ENCODE results near the gene SAE1.

SAE1 gene

DNA sequence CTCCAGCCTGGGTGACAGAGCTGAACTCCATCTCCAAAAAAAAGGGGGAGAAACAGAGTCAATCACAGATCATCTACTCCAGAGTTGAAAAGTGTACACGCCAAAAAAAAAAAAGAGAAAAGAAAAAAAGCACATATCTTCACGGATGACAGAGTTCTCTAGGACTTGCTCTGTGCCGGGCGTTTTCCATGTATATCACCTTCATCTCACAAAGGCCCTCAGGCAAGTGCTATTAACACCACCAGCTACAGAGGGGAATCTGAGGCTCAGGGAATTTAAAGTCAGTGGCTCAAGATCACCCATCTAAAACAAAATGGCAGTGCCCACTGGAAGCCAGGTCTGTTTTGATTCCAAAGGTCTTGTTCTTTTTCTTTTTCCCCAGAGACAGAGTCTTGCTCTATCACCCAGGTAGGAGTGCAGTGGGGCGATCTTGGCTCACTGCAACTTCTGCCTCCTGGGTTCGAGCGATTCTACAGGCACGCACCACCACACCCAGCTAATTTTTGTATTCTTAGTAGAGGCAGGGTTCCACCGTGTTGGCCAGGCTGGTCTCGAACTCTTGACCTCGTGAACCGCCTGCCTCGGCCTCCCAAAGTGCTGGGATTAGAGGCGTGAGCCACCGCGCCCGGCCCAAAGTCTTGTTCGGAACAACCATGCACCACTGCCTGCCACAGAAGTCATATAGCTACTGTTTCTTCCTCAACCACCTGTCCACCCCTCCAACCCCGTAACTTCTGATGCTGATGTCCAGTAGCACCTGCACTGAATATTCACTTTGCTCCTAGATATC is 42.2 kb downstream of the SAE1 start:
- DNase-seq, result no peak

DNA sequence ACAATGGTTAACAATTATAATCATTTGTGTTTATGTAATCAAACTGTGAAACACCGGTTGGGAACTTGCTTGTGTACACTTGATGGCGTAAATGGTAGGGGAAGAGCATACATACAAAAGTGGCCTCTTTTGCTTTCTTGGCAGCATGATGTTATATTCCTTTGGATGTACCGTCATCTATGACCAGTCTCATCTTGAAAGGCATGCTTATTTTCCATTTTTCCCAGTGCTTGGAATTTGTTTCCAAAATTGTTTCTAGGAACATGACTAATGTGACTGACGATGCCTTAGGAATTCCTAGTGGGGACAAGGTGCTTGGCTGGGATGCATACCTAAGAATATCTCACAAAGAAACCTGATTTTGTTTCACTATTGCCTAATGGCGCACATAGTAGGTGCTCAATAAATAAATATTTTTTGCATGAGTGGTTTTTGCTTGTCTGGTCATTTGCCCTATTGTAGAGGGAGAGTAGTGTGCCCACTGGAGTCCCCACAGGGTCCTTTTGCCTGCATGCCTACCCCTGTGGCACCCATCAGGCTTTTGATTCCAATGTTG is 45.5 kb downstream of the SAE1 start:
- DNase-seq, result no peak

DNA sequence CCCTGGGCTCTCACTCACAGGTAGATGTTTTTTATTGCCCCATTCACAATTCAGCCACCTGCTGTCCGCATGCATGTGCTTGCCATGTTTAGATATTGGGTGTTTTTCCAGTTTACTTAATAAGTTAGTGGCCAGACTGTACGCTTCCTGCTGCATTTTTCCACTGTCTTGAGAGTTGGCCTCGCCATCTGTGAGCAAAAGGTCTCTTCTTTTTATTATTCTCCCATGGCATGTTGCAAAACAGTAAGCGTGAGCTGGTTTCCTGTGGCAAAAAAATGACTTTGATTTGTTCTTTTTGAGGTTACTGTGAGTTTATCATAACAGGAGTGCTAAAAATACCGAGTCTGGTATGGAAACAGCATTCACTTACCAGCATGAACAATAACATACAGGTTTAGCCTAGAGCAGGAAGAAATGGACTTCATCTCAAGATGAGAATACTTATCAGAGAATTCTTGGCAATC is 46.0 kb downstream of the SAE1 start:
- no peak for DNase-seq

DNA sequence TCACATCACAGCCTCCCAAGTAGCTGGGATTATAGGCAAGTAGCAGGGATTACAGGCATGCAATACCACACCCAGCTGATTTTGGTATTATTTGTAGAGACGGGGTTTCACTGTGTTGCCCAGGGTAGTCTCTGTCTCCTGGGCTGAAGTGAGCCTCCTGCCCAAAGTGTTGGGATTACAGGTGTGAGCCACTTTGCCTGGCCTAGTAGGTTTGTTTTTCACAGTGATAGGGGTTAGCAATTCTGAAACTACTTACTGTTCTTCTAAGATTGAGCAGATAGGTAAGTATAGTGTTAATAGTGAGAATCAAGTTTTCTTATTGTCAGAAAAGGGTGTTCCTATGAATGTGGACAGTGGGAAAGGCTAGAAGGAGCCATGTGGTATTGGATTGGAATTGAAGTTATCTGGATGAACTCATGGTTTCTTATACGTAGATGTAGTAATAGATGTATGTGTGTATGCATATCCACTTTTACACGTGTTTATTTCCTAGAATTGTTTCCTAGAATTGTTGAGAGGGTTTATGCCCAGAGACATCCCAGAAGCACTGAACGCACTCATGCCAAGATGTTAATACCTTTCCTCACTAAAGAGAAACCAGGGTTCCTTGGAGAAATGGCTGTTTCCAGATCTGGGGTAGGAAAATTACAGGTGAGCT is 49.1 kb downstream of the SAE1 start:
- no peak for DNase-seq

DNA sequence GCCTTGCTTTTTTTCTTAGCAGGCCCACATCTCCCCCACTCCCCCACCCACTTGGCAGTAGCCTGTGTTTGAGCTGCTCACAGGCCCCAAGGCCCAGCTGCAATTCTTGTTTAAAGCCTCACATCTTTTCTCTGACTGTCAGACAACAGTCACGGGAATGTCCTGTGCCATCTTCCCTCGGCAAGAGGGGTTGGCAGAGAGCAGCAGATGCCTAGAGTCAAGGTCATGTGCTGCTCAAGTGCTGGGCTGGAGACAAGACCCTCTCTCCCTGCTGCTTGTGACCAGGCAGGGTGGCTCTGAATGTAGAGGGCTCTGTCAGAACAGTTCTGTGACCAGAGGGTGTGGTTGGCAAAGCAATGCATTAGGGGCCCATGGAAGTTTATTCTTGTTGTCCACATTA is 53.0 kb downstream of the SAE1 start:
- no peak for DNase-seq

DNA sequence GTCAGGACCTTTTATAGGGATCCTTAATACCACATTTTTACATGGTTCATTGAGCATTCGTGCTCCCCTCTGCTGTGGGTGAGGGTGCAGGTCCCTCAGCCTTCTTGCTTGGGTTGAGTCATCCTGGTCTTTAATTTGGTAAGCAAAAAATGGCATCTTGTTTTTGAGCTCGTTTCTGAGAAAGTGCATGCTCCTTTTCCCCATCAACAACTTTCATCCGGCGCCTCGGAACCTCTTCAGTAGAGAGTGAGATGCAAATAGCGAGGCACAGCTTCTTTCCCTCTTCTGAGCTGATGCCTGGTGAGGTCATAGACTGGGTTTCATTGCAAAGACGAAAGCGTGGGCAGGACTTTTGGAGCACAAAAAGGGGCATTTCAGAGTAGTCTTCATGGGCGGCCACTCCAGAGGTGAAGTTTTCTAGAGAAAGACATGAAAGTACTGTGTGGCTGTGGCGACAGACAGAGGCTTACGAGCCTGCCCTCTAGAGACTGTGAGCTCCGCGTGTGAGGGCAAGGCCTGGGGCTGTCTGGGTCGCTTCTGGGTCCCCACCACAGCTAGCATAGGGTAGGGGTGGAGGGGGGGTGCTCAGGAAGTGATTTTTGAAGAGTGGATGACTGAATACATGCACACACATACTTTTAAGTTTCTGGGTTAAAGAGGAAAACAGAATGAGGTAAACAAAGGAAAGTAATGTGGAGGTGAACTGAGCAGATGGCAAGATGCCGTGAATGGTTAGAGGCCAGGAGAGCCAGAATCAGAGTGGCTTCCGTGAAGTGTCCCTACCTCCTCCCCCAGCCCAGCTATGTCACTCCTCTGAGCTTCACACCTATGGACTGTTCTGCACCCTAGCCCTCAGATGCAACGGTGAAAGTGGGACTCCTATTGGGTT is 56.1 kb downstream of the SAE1 start:
- no peak for DNase-seq

DNA sequence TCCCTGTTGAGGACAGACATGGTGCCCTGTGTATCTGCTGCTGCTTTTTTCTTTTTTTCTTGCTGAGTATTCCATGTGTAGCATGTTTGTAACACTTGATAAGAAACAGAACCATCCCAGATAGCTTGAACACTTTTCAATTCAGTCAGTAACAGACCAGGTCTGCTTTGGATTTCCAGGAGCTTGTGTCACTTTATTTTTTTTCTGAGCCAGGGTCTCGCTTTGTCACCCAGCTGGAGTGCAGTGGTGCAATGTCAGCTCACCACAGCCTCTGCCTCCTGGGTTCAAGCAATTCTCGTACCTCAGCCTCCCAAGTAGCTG is 56.7 kb downstream of the SAE1 start:
- no peak for DNase-seq

DNA sequence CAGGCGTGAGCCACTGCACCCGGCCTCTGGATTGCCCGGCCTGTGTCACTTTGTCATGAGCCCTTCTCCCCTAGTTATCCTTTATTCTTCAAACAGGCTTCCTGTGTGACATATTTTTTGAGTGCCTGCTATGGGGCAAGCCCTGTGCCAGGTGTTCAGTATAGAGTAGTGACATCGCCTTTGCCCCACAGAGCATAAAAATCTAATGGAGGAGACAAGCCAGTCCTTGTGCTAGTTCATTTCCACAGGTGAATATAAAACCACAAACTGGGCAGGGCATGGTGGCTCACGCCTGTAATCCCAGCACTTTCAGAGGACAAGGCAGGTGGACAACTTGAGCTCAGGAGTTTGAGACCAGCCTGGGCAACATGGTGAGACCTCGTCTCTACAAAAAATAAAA is 57.2 kb downstream of the SAE1 start:
- DNase-seq, result no peak

DNA sequence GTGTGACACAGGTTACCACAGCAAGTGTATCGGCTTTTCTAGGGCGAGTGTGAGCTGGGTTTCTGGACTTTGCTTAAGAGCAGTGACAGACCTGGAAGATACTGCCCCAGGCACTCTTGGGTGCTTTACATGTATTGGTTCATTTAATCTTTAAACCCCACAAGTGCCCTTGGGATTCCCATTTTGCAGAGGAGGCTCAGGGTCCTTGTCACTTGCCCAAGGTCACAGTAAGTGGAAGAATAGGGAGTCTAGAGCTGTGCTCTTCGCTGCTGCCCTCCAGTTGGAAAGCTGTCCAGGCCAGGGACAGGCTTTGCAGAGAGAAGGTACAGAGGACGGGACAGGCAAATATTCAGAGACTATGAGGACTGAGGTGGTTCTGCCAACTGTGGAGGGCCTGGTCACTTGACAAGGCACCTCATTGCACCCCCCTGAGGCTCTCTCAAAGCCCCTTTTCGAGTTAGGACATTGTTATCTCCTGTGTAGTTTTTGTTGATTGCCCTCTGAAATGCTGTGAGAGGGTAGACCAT is 57.9 kb downstream of the SAE1 start:
- DNase-seq, result no peak

DNA sequence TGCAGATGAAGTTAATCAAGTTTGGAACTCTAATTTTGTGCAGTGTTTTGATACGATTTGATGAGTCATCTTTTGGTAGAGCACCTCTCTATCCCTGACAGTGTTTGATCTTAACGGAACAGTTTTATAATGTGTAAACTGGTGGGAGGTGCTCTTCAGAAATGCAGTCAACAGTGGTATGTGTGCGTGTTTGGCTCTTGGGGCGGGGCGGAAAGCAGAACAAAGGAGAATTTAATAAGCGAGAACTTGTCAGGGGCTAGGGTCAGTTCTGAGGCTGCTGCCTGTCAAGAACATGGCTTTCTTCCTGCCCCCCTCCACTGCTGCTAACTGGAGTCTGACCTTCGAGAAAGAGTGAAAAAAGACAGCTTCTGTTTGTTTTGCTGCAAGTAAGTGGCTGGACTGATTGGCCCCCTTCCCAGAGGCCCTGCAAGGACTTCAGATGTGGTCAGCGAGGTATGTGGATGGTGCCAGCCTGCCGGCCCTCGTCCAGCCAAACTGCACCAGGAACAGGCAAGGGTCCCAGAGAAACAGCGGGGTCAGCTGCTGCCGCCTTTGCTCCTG is 59.6 kb downstream of the SAE1 start:
- no peak for DNase-seq

DNA sequence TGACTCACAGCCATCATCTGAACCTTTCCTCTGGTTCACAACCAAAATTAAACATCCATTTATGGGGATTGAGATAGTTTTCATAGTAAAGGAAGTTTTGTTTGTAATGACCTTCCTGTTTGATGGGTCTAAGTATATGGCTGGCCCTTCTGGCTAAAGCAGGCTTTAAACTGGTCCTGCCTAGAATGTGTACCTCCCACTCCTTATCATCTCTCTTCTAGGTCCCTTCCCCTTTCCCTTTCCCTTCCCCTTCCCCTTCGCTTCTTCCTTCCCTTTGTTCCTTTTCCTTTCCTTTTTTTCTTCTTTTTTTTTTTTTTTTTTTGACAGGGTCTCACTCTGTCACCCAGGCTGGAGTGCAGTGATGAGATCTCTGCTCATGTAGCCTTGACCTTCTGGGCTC is 64.8 kb downstream of the SAE1 start:
- no peak for DNase-seq

DNA sequence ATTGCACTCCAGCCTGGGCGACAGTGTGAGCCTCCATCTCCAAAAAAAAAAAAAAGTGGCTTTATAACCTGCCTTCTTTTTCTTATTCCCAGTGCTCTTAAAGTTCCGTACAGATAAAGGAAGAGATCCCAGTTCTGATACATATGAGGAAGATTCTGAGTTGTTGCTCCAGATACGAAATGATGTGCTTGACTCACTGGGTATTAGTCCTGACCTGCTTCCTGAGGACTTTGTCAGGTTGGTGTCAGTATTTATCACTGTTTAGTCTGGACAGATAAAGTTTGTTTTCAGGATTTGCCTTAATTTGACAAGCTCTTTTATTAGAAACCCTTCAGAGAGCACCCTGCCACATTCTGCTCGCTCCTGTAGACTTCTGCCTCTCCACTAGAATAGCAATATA is 66.5 kb downstream of the SAE1 start:
- no peak for DNase-seq

DNA sequence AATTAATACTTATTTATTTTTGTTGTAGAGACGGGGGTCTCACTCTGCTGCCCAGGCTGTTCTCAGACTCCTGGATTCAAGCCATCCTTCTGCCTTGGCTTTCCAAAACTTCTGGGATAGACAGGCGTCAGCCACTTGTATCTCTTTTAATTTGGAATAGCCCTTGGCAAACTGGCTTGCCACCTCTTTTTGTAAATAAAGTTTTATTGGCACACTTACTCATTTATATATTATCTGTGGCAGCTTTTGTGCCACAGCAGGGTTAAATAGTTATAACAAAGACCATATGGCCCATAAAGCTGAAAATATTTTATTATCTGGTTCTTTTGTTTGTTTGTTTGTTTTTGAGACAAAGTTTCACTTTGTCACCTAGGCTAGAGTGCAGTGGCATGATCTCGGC is 69.9 kb downstream of the SAE1 start:
- DNase-seq, result no peak

DNA sequence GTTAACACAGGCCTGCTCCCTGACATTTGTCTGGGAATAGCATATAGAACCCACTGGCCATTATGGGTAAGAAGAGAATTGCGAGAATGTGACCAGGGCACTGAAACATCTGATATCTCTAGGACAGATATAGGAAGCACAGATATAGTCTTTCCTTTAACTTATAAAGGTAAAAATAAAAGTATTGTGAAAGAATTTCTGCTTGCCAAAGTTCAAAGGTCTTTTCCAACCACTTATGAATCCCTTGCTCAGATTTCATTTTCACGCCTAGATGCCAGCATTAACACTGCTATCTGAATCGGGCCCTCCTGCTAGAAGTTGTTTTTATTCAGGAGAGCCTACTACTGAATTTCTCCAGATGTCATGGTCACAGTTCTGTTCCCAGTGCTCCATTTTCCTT is 72.6 kb downstream of the SAE1 start:
- DNase-seq, result no peak

DNA sequence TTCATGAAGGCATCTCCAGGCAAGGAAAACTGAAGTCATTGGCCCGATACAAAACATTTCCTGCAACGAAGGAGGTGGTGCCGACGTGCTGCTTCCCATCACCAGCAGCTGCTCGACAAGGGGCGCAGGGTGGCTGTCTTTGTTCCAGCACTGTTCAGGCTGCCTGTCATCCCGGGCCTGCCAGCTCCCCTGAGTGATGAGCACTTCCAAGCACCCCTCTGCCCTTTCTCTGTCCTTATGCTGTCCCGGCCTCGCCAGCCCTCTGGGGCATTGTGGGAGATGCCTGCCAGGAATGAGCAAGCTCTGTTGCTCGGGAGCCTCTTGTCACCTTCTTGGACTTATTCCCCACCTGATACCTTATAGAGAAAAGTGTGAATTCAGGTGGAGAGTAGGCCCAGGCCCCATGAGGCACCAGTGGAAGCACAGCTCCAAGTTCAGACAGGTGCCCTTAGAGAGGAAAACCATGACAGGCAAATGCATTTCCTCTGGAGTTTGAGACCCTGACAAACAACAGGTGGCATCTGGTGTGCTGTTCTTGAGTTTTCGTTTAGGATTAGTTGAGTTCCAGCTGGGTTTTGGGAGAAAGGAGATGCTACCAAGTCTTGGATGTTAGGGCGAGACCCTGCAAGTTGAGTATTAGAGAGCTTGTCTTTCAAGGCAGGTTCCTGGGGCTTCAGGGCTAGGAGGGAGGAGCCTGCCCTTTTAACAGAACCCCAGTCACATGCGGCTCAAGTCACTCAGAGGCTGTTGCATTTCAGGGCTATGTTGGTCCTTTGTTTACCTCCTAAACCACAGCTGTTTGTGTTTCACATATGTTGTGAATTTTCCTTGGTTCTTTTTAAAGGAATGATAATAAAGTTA is 78.9 kb downstream of the SAE1 start:
- no peak for DNase-seq

DNA sequence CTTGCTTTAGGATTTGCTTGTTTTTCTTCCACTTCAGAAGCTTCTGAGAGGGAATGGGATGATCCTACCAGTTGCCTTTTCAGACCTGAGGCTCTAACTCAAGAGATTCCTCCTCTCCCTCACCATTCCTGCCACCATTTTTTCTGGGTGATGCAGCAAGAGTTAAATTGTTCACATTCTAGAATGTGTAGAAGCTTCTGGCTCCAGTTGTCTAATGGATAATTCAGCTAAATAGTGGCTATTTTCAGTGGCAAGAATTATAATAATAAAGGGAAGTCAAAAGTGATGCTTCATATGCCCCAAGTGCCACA is 79.5 kb downstream of the SAE1 start:
- no peak for DNase-seq

DNA sequence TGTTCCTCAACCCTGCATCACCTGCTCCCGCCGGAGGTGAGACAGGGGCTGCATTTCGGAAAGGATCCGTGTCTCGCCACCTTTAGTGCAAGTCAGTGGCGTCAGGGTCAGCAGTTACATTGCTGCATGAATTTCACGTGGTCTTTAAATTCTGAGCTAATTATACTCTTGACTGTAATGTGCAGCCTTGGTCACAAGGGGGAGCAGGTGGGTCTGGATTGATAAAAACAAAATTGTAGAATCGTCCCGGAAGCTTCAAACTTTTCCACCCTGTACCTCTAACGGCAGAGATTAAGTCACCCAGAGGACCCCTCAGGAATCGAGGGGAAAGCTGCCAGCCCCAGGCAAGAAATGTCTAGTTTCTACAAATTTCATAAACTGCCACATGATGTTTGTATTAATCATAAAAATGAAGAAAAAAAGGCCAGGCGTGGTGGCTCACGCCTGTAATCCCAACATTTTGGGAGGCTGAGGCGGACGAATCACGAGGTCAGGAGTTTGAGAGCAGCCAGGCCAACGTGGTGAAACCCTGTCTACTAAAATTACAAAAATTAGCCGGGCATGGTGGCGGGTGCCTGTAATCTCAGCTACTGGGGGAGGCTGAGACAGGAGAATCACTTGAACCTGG is 80.2 kb downstream of the SAE1 start:
- DNase-seq, result peak; percentile 54

DNA sequence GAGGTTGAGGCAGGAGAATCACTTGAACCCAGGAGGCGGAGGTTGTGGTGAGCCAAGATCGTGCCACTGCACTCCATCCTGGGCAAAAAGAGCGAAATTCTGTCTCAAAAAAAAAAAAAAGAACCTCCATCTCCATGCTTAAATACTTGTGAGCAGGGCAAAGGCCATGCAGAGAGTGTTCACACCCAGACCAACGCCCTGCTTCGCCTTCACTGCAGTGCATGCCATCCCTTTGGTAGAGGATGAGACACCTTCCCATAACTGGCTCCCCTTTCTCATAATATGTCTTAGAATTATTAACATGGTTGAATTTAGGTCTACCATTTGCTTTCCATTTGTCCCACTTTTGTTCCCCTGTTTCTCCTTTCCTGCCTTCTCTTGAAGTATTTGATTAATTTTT is 84.9 kb downstream of the SAE1 start:
- no peak for DNase-seq

DNA sequence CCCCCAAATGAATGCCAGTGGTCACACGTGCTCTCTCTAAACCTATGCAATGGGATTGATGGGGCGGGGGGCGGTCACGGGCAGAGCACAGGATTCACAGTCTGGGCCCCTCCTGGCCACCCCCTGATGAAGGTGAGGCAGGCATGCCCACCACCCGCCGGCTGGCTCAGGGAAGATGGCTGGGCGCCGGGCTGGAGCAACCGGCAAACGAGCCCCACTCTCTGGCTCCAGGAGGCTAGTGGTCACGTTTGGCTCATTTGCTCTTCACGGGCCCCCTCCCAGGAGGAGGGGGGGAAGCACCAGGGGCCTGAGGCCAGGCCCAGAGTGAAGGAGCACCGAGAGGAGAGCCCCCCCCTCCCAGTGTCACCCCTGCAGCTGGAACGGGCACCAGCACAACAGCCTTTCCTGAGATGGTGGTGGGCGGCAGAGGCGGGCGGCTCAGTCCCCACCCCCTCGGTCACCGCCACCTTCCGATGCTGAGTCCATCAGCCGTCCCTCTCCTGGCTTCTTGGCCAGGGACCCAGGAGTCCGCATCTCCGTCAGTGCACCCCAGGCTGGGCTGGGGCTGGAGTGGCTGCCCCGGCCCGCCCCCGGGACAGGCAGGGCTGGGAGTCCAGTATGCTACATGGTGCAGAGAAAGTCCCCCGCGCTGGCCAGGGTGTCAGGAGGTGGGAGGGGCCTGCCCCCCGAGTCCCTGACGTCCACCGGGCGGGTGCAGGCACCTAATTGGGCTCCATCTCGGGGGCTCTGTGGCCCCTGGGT is 90.6 kb downstream of the SAE1 start:
- DNase-seq, result no peak

DNA sequence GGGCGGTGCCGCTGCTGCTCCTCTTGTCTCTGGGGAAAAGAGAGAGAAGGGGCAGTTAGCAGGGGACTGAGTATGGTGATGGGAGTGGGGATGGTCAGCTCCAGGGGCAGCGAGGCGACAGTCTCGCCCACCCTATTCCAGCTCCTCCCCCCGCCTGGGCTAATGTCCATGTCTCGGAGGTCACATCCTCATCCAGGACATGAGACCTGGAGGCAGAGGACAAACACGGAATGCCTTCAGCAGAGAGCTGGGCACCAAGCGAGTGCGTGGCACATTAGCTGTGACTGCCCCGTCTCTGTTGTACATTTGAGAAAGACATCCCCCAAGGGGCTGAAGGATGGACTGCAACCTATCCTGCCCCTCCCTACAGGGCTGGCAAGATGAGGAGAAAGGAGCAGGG is 91.3 kb downstream of the SAE1 start:
- DNase-seq, result no peak

All from NK-92 treated with Interleukin-12 subunit alpha and Interleukin-12 subunit beta, amount 100 ng/mL, for 24 hours (cell line).